ENCODE measurements around the gene ASGR1.

ASGR1 gene

DNA sequence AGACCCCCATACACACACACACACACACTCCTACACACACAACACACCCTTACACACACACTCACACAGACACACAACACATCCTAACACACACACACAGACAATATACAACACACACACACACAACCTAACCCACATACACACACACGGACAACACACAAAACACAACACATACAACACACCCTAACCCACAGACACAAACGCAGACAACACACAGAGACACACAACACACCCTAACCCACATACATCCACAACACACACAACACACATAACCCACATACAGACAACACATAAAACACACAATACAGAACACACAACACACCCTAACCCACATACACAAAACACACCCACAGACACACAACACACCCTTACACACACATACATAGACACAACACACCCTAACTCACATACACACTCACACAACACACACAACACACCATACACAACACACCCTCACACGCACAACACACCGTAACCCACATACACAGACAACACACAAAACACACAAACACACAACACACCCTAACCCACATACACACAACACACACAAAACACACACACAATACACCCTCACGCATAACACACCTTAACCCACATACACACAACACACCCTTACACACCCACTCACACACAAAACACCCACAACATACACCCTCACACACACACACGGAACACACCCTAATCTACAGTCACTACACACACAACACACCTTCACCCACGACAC lies 4.4 kb downstream of the ASGR1 start:
- TF ChIP-seq, protein P1, sequence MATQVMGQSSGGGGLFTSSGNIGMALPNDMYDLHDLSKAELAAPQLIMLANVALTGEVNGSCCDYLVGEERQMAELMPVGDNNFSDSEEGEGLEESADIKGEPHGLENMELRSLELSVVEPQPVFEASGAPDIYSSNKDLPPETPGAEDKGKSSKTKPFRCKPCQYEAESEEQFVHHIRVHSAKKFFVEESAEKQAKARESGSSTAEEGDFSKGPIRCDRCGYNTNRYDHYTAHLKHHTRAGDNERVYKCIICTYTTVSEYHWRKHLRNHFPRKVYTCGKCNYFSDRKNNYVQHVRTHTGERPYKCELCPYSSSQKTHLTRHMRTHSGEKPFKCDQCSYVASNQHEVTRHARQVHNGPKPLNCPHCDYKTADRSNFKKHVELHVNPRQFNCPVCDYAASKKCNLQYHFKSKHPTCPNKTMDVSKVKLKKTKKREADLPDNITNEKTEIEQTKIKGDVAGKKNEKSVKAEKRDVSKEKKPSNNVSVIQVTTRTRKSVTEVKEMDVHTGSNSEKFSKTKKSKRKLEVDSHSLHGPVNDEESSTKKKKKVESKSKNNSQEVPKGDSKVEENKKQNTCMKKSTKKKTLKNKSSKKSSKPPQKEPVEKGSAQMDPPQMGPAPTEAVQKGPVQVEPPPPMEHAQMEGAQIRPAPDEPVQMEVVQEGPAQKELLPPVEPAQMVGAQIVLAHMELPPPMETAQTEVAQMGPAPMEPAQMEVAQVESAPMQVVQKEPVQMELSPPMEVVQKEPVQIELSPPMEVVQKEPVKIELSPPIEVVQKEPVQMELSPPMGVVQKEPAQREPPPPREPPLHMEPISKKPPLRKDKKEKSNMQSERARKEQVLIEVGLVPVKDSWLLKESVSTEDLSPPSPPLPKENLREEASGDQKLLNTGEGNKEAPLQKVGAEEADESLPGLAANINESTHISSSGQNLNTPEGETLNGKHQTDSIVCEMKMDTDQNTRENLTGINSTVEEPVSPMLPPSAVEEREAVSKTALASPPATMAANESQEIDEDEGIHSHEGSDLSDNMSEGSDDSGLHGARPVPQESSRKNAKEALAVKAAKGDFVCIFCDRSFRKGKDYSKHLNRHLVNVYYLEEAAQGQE (IDR thresholded peaks at IDR 0.05; ENCODE audit: low read depth): no peak
- TF ChIP-seq YY1 (IDR thresholded peaks at IDR 0.05; ENCODE audit: low read depth) (no peak), TEAD4 (IDR thresholded peaks at IDR 0.05) (no peak), CEBPB (IDR thresholded peaks at IDR 0.05) (no peak), EGR1 (IDR thresholded peaks at IDR 0.05) (no peak), NFIC (IDR thresholded peaks at IDR 0.05) (no peak), CREB1 (IDR thresholded peaks at IDR 0.05; ENCODE audit: low read depth) (no peak), TCF12 (IDR thresholded peaks at IDR 0.05; ENCODE audit: low read depth) (no peak), TAF1 (IDR thresholded peaks at IDR 0.05; ENCODE audit: low read depth) (no peak), RAD21 (IDR thresholded peaks at IDR 0.05; ENCODE audit: low read depth) (no peak), FOXM1 (IDR thresholded peaks at IDR 0.05; ENCODE audit: borderline replicate concordance, low read depth) (no peak), ZBTB7A (IDR thresholded peaks at IDR 0.05; ENCODE audit: low read depth) (no peak), EP300 (IDR thresholded peaks at IDR 0.05; ENCODE audit: borderline replicate concordance) (no peak)
- TF ChIP-seq, protein P2, sequence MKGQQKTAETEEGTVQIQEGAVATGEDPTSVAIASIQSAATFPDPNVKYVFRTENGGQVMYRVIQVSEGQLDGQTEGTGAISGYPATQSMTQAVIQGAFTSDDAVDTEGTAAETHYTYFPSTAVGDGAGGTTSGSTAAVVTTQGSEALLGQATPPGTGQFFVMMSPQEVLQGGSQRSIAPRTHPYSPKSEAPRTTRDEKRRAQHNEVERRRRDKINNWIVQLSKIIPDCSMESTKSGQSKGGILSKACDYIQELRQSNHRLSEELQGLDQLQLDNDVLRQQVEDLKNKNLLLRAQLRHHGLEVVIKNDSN (IDR thresholded peaks at IDR 0.05): no peak
- TF ChIP-seq, protein P3, sequence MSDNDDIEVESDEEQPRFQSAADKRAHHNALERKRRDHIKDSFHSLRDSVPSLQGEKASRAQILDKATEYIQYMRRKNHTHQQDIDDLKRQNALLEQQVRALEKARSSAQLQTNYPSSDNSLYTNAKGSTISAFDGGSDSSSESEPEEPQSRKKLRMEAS (IDR thresholded peaks at IDR 0.05): no peak

DNA sequence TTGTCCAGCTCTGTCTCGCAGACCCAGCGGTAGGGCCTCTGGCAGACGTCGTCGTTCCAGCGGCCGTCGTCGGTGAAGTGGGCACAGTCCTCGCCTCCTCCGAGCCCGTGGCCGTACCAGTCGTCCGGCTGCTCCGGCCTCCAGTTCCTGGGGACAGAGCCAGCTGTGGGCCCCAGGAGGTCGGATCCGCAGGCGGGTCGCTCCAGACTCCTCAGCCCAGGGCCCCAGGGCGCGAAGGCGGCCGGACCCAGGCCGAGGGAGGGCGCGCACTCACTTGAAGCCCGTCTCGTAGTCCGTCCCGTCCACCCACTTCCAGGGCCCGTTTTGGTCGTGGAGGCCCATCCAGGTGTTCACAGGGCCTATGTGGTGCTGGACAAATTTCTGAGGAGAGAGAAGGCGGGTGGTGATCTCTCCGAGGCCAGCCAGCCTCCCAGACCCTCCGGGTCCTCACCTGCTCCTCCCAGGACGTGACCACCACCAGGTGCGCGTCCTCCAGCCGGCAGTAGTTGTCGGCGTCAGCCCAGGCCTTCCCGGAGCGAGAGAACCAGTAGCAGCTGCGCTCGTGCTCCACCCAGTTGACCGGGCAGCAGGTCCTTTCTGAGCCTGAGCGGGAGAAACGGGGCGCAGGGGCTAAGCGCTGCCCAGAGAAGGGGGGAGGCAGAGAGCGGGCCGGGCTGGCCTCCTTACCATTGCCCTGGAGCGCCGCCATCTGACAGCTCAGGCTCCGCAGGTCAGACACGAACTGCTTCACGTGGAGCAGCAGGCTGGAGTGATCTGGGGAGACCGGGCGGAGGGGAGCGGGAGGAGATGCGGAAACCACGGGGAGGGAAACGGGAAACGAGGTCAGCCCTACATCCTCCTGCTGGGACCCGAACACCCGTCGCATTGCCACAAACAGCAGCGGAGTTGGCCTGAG lies 5.2 kb downstream of the ASGR1 start:
- no peak for TF ChIP-seq RAD21 (IDR thresholded peaks at IDR 0.05; ENCODE audit: low read depth)
- no peak for TF ChIP-seq CEBPB (IDR thresholded peaks at IDR 0.05)
- TF ChIP-seq CREB1 (IDR thresholded peaks at IDR 0.05; ENCODE audit: low read depth): no peak
- no peak for TF ChIP-seq EGR1 (IDR thresholded peaks at IDR 0.05)
- TF ChIP-seq, protein P1 (IDR thresholded peaks at IDR 0.05; ENCODE audit: low read depth): no peak
- no peak for TF ChIP-seq ZBTB7A (IDR thresholded peaks at IDR 0.05; ENCODE audit: low read depth)
- TF ChIP-seq, protein P2 (IDR thresholded peaks at IDR 0.05): no peak
- TF ChIP-seq TCF12 (IDR thresholded peaks at IDR 0.05; ENCODE audit: low read depth): no peak
- TF ChIP-seq YY1 (IDR thresholded peaks at IDR 0.05; ENCODE audit: low read depth): no peak
- TF ChIP-seq, protein P3 (IDR thresholded peaks at IDR 0.05): no peak

DNA sequence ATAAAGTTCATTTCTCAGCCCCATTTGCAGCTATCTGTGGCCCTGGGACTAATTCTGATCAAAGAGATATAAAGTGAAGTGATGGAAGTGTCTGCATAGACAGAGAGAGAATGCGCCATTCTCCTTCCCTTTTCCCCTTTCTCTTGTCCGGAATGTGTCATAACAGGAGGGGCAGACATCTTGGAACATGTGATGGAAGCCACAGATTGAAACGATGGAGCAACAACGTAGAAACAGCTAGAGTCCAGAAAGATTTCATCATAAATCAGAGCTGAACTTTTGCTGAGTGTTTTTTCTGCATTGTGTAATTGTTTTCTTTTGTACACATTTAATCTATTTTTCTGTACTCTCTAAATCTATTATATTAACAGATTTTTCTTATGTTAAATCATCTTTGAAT lies 11.3 kb downstream of the ASGR1 start:
- TF ChIP-seq NFIC (IDR thresholded peaks at IDR 0.05) (no peak), TAF1 (IDR thresholded peaks at IDR 0.05; ENCODE audit: low read depth) (no peak)

DNA sequence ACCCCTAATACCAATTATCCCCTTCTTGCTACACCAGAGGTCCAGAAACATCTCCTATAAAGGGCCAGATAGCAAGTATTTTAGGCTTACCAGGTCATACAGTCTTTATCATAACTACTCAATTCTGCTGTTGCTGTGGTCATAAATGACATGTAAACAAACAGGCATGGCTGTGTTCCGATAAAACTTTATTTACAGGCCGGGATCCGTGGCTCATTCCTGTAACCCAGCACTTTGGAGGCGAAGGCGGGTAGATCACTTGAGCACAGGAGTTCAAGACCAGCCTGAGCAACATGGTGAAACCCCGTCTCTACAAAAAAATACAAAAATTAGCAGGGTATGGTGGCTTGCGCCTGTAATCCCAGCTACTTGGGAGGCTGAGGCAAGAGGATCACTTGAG lies 12.3 kb downstream of the ASGR1 start:
- TF ChIP-seq, protein P3 (IDR thresholded peaks at IDR 0.05): no peak
- TF ChIP-seq, protein P2 (IDR thresholded peaks at IDR 0.05): no peak
- no peak for TF ChIP-seq CREB1 (IDR thresholded peaks at IDR 0.05; ENCODE audit: low read depth)
- no peak for TF ChIP-seq NFIC (IDR thresholded peaks at IDR 0.05)
- no peak for TF ChIP-seq FOXM1 (IDR thresholded peaks at IDR 0.05; ENCODE audit: borderline replicate concordance, low read depth)
- no peak for TF ChIP-seq ZBTB7A (IDR thresholded peaks at IDR 0.05; ENCODE audit: low read depth)
- TF ChIP-seq, protein P1 (IDR thresholded peaks at IDR 0.05; ENCODE audit: low read depth): no peak
- TF ChIP-seq YY1 (IDR thresholded peaks at IDR 0.05; ENCODE audit: low read depth): no peak
- no peak for TF ChIP-seq EP300 (IDR thresholded peaks at IDR 0.05; ENCODE audit: borderline replicate concordance)

Measured in Ishikawa (cell line).